Measurements from ENCODE around the gene MKKS. TPM values are rescaled to one million over a fixed set of nuclear protein-coding genes. Genes with fewer than 3 reads are reported as not detected.
"Not testable (repeated sequence)": the region's sequence is repeated elsewhere in the genome, so short reads cannot be mapped to it uniquely, and the experiment has no call there.

Gene MKKS
- total RNA-seq, 1 donor from 2014 or later: 22.3 TPM

- Mint-ChIP-seq H3K4me1 (no peaks in the 10 kb centered on the region), H3K27ac (ENCODE audit: unreplicated experiment) (no peak overlapping the region), H3K27me3 (ENCODE audit: low read depth) (no peaks in the 10 kb centered on the region), H3K36me3 (ENCODE audit: low read depth) (no peaks in the 10 kb centered on the region), H3K4me3 (no peak overlapping the region), H3K9me3 (no peaks in the 10 kb centered on the region)
- TF ChIP-seq CTCF (conservative IDR thresholded peaks at IDR 0.05): no peak
- no peak for DNase-seq (ENCODE audit: low read depth, low spot score)
Observed at GRCh38 chr20:10404023-10404628, 29.9 kb downstream of the MKKS start.

GRCh38 chr20:10402938-10403608, 30.9 kb downstream of the MKKS start:
- Mint-ChIP-seq H3K4me3 (no peak overlapping the region), H3K27me3 (ENCODE audit: low read depth) (no peaks in the 10 kb centered on the region), H3K27ac (ENCODE audit: unreplicated experiment) (no peak overlapping the region), H3K36me3 (ENCODE audit: low read depth) (no peaks in the 10 kb centered on the region), H3K4me1 (no peaks in the 10 kb centered on the region), H3K9me3 (no peaks in the 10 kb centered on the region)
- no peak for TF ChIP-seq CTCF (conservative IDR thresholded peaks at IDR 0.05)
- no peak for DNase-seq (ENCODE audit: low read depth, low spot score)

- no peak for TF ChIP-seq CTCF (conservative IDR thresholded peaks at IDR 0.05)
- Mint-ChIP-seq H3K4me1 (no peaks in the 10 kb centered on the region), H3K27me3 (ENCODE audit: low read depth) (no peaks in the 10 kb centered on the region), H3K4me3 (no peak overlapping the region), H3K36me3 (ENCODE audit: low read depth) (no peaks in the 10 kb centered on the region), H3K27ac (ENCODE audit: unreplicated experiment) (no peak overlapping the region), H3K9me3 (no peaks in the 10 kb centered on the region)
- no peak for DNase-seq (ENCODE audit: low read depth, low spot score)
Observed at GRCh38 chr20:10398834-10399369, 35.1 kb downstream of the MKKS start.

- not testable (repeated sequence) for H3K4me1 Mint-ChIP-seq; DNase-seq (ENCODE audit: low read depth, low spot score); H3K36me3 Mint-ChIP-seq (ENCODE audit: low read depth); H3K4me3 Mint-ChIP-seq; H3K27ac Mint-ChIP-seq (ENCODE audit: unreplicated experiment); H3K27me3 Mint-ChIP-seq (ENCODE audit: low read depth); H3K9me3 Mint-ChIP-seq
Observed at GRCh38 chr20:10394752-10395151, 39.3 kb downstream of the MKKS start.

- no peak for TF ChIP-seq CTCF (conservative IDR thresholded peaks at IDR 0.05)
- DNase-seq (ENCODE audit: low read depth, low spot score): no peak
- no peaks in the 10 kb centered on the region for H3K4me1 Mint-ChIP-seq
- H3K36me3 Mint-ChIP-seq (ENCODE audit: low read depth): no peaks in the 10 kb centered on the region
- no peak overlapping the region for H3K27ac Mint-ChIP-seq (ENCODE audit: unreplicated experiment)
- no peak overlapping the region for H3K4me3 Mint-ChIP-seq
- no peaks in the 10 kb centered on the region for H3K27me3 Mint-ChIP-seq (ENCODE audit: low read depth)
- no peaks in the 10 kb centered on the region for H3K9me3 Mint-ChIP-seq
Observed at GRCh38 chr20:10390709-10391108, 43.3 kb downstream of the MKKS start.

- Mint-ChIP-seq H3K4me1 (no peaks in the 10 kb centered on the region), H3K27ac (ENCODE audit: unreplicated experiment) (no peak overlapping the region), H3K36me3 (ENCODE audit: low read depth) (no peaks in the 10 kb centered on the region), H3K4me3 (no peak overlapping the region), H3K9me3 (no peaks in the 10 kb centered on the region), H3K27me3 (ENCODE audit: low read depth) (no peaks in the 10 kb centered on the region)
- no peak for TF ChIP-seq CTCF (conservative IDR thresholded peaks at IDR 0.05)
- DNase-seq (ENCODE audit: low read depth, low spot score): no peak
Observed at GRCh38 chr20:10388597-10388996, 45.4 kb downstream of the MKKS start.
